Jurkat, Clone E6-1 (cell line): ENCODE measurements around the gene CNIH3. TPM values are rescaled to one million over a fixed set of nuclear protein-coding genes. Genes with fewer than 3 reads are reported as not detected.
"Not testable (repeated sequence)": the region's sequence is repeated elsewhere in the genome, so short reads cannot be mapped to it uniquely, and the experiment has no call there.

Experiments
- DNase-seq: peaks from one replicate; pipeline ENCODE4 v3.0.0-alpha.2; 2011; ENCODE audit warnings: low read depth, low spot score
- H3K4me3 ChIP-seq: 2 replicates; pipeline ENCODE4 v1.5.1; 2011; ENCODE audit warnings: mild to moderate bottlenecking, low read length, control low read depth, moderate library complexity
- polyA plus RNA-seq: library from polyadenylated mRNA; unstranded; fragments of >200 nt; gene quantifications from one replicate; pipeline ENCODE4 v1.2.1, GENCODE V29; 2012; ENCODE audit warnings: missing spikeins; ENCODE audit not compliant: insufficient read length, insufficient read depth

The CNIH3 gene
- 3.9 TPM for polyA plus RNA-seq

GRCh38 chr1:224615861-224616755 is at the start of gene CNIH3:
CNIH3 (plus strand) TSS chr1:224616317; CDS start chr1:224617175, 858 bp downstream.
- peak within 1 kb of the TSS; percentile 32 for H3K4me3 ChIP-seq
- DNase-seq, result peak; percentile 56

DNA sequence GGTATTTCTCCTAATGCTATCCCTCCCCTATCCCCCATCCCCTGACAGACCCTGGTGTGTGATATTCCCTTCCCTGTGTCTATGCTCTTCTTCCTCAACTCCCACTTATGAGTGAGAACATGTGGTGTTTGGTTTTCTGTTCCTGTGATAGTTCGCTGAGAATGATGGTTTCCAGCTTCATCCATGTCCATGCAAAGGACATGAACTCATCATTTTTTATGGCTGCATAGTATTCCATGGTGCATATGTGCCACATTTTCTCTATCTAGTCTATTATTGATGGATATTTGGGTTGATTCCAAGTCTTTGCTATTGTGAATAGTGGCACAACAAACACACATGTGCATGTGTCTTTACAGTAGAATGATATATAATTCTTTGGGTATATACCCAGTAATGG is 49.6 kb upstream of the CNIH3 start:
- H3K4me3 ChIP-seq, DNase-seq: not testable (repeated sequence)

GRCh38 chr1:224569276-224569675 is 46.8 kb upstream of the CNIH3 start:
- DNase-seq, result no peak

DNA sequence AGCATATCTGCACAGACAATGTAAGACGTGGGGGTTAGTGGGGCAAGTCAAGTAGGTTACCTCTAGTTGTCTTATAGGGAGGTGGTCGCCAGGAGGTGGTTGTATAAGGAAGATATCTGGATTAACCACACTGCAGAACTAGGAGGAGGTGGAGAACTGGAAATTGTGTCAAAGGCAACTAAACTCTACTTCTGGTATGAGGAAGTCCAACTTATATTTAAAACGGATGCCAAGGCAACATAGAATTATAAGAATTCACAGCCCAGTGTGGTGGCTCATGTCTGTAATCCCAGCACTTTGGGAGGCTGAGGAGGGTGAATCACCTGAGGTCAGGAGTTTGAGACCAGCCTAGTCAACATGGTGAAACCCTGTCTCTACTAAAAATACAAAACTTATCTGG is 44.1 kb upstream of the CNIH3 start:
- not testable (repeated sequence) for DNase-seq, H3K4me3 ChIP-seq

More at GRCh38 chr1:224569276-224569675, 46.8 kb upstream of the CNIH3 start:
- H3K4me3 ChIP-seq, result no peak overlapping the region

DNA sequence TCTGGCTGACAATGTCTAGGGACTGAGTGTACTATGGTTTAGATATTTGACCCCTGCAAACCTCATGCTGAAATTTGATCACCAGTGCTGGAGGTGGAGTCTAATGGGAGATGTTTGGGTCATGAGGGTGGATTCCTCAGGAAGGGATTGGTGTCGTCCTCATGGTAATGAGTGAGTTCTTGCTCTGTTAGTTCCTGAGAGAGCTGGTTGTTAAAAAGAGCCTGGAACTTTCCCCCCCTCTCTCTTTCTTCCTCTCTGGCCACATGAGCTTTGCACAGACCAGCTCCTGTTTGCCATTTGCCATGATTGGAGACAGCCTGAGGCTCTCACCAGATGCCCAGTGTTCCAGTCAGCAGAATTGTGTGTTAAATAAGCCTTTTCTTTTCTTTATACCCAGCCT is 36.6 kb upstream of the CNIH3 start:
- no peak for DNase-seq
- H3K4me3 ChIP-seq, result no peak overlapping the region

DNA sequence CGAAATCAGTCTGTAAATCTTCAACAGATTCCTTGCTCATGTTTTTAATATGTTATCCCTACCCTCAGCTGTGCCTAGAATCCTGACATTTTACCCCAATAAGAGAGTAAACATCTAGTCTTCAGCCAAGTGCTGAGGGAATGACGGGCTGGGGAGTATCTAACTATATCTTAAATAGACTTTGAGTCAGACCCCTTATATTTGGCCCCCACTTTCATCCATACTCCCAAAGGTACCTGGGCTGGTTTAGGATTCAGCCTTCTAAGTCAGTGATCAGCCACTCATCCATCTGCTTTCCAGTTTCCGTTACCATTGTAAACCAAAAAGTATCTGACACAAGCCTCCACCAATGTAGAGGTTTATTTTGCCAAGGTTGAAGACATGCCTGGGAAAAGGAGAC is 36.1 kb upstream of the CNIH3 start:
- DNase-seq, result no peak
- H3K4me3 ChIP-seq, result no peak overlapping the region

DNA sequence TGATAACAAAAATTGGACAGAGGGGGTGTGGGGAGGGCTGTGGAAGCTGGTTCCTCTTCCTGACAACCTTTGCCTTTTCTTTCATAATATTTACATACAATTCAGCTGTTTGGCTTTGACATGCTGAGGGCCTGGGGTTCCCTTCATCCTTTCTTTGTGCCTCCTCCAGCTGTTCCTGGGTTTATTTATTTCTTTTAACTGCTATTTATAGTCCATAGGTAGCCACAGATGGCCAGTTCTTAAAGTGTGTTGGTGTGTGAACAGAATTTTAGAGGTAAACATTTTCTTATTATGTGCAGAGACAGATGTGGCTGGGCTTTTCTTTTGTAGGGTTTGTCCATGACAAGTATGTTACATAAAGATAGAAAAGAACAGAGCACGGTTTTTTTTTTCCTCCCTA is 34.1 kb upstream of the CNIH3 start:
- no peak for DNase-seq
- no peak overlapping the region for H3K4me3 ChIP-seq

DNA sequence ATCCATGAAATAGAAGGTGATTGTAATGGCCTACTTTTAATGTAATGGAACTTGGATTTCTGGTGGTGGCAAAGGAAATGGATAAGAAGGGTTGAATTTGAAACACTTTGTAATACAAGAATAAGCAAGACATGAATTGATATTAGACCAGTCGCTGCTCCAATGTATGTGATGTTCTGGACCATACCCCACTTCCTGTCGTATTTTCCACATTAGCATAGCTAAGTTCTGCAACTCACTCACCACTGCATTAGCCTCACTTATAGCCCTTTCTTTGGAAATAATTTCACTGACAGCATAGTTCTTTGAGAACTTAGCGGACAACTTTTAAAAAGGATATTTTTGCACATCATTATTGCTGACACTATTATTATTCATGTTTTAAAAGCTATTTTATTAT is 32.3 kb upstream of the CNIH3 start:
- no peak overlapping the region for H3K4me3 ChIP-seq
- DNase-seq, result no peak

DNA sequence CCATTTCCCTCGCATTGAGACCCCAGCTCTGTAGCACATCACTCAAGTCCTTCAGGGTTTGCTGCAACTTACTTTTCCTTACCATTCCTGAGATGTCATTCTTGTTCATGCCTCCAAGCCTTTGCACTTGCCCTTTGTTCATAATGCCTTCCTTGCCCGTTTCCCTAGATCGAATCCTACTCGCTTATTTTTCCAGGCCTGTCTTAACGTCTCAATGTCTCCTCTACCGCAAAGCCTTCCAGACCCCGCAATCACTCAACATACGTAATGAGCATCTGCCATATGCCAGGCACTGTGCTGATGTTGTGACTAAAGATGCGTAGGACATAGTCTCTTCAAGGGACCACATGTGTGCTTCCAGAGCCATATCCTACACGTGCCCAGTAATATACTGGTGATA is 31.1 kb upstream of the CNIH3 start:
- no peak overlapping the region for H3K4me3 ChIP-seq
- DNase-seq, result no peak

GRCh38 chr1:224587051-224587450 is 29.1 kb upstream of the CNIH3 start:
- DNase-seq, result no peak
- H3K4me3 ChIP-seq, result no peak overlapping the region

- no peak for DNase-seq
- H3K4me3 ChIP-seq, result no peak overlapping the region
Measured at GRCh38 chr1:224588515-224588914, 27.6 kb upstream of the CNIH3 start.

GRCh38 chr1:224589006-224589405 is 27.1 kb upstream of the CNIH3 start:
- DNase-seq, result no peak
- H3K4me3 ChIP-seq, result no peak overlapping the region

DNA sequence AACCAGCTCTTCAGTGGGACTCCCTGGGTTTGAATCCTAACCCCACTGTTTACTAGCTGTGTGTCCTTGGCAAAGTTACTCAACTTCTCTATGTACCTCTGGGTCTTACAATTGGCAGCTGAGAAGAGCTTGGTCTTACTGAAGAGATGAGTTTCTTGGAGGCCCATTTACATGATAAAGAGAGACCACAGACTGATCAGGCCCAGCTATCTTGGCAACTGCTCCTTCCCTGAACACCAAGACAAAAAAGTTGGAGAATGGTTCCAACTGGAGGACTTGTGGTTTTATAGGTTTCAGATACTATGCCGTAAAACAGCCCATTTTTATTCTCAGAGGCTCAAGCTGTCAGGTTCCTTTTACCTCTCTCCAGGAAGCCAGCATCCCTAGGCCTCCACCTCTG is 24.8 kb upstream of the CNIH3 start:
- DNase-seq, result no peak
- H3K4me3 ChIP-seq, result no peak overlapping the region

DNA sequence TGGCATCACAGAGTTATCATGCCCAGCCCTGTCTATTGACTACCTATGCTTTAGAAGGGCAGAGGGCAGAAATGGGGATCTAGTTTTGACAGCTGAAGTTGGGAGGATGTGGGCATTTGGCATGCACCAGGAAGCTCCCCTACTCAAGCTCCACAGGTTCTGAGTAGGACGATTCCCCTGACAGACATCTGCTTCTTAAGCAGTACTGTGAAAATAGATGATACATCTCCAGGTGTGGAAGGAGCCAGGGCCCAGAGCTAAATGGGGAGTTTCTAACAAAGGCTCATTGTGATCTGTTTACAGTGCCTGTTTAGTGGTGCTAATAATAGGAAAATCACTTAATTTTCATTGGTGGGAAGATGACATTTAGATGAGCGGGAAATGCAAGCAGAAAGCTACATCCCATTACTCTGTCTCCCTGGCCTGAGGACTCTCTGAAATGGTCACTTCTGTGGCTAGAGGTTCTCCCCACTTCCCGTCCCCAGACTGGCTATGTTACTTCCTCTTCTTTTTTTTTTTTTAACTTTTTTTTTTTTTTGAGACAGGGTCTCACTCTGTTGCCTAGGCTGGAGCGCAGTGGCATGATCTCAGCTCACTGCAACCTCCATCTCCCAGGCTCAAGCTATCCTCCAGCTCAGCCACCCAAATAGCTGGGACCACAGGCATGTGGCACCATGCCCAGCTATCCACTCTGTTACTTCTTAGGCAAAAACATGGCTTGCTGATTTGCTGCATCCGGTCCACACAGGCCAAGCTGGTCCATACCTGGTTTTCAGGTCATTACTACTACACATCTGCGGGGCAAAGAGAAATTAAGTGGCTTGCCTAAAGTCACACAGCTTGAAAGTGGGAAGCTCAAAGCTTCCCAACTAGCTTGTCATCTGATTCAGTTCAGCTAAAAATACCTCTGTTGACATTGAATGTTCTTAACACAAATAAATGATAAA is 23.2 kb upstream of the CNIH3 start:
- peak; percentile 22 for DNase-seq
- no peak overlapping the region for H3K4me3 ChIP-seq

- no peak overlapping the region for H3K4me3 ChIP-seq
- no peak for DNase-seq
Measured at GRCh38 chr1:224594360-224594759, 21.8 kb upstream of the CNIH3 start.

GRCh38 chr1:224594851-224595250 is 21.3 kb upstream of the CNIH3 start:
- DNase-seq, result no peak
- no peak overlapping the region for H3K4me3 ChIP-seq

DNA sequence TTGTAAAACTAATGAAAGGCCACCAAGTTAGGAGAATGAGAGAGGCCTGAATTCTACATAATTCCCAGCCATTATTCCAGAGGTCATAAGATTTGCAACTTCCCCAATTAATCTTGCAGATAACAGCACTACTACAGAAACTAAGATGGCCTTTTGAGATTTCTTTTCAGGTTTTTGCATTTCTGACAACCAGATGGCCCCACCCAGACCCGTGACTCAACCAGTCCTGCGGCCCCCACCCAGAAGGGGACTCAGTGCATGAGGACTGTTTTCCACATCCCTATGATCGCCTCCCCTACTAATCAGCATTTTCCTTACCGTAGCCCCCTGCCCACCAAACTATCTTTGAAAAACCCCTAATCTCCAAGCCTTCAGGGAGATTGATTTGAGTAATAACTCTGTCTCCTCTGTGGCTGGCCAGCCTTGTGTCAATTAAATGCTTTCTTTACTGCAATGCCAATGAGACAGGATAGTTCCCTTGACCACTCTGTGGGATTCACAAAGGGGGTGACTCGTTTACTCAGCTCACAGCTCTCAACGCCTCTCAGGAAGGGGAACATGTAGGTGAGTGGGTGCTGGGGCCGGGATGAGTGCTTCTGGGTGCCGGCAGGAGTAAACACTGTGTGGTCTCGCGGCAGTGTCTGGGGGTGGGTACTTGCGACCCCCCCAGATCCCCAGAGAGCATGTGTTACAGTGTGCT is 10.5 kb upstream of the CNIH3 start:
- no peak overlapping the region for H3K4me3 ChIP-seq
- DNase-seq, result no peak

GRCh38 chr1:224607188-224608148 is 8.6 kb upstream of the CNIH3 start:
- no peak for DNase-seq
- no peak overlapping the region for H3K4me3 ChIP-seq
